Measurements from ENCODE around the gene GPX2. TPM values are rescaled to one million over a fixed set of nuclear protein-coding genes. Genes with fewer than 3 reads are reported as not detected.

GPX2 gene
- 1 to 10 TPM in 3 of 8 experiments, under 1 TPM in 4, not detected in 1; 0.50 to 1.8 (median 0.92) TPM for total RNA-seq

DNA sequence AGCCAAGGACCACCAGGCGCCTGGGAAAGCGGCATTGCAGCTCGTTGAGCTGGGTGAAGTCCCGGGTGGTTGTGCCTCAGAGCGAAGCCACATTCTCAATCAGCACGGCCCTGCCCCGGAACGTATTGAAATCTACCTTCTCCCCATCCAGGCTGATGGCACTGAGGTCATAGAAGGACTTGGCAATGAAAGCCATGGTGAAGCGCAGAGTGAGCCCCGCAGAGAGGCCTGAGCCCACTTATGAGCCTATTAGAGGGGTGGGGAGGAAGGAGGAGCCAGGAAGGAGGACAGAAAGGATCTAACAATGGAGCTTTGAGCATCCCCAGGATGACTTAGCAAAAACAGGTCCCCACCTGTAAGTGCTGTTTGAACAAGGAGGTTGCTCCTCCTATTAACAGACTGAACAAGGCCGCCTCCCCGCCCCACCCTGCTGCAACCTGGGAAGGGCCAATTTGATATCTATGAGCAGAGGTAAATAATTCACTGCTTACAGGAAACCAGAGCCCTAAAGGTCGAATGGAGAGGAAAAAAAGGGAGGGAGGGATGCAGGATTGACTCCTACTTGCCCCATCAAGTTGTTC is at the start of gene GPX2:
Gene GPX2, minus strand, starts transcription at position 215 of the 581 bp plus-strand sequence. Its CDS starts 19 bp downstream, at position 196.
- no peak within 1 kb of the TSS for H3K27ac ChIP-seq
- H3K4me3 ChIP-seq, result no peak within 1 kb of the TSS
- WGBS, 10 experiments, result 0 to 94% (median 81%) methylated on average over 1 to 10 of the region's 13 CpGs; no CpG with 5 or more reads in 3 of the 10 experiments
- ATAC-seq (replicated peaks in 6 of 8), result no peak
- in situ Hi-C loops (cut with MboI; ENCODE audit: low pct_unique_long_range_greater_than_20kb in 2 of 9, low sequenced_read_pairs in 9 of 9, unreplicated experiment in 9 of 9), result no loop called here
- H3K4me1 ChIP-seq (replicated peaks in 1 of 2), result peaks cover 0 to 6% of the 10 kb centered on the region in 2 donors

DNA sequence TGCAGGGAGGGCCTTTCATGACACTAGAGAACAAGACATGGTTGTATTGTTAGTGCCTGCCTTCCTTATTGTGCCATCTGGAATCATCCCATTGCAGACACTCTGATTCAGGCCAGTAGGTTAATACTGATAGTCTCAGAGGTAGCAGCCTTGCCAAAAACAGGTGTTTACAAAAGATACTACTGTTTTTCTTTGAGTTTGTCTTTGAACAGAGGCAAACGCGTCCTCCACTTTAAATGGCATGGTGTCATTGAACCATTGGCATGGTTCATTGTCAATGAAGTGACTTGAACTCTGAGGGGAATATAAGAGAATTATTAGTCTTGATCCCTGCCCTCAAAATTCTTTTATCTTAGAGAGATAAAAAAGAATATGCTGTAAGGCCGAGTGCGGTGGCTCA is 48.4 kb upstream of the GPX2 start:
- WGBS, 10 experiments, result 90 to 100% (median 100%) methylated on average over 1 to 4 of the region's 4 CpGs; no CpG with 5 or more reads in 5 of the 10 experiments
- in situ Hi-C loops (cut with MboI; ENCODE audit: low pct_unique_long_range_greater_than_20kb in 2 of 9, low sequenced_read_pairs in 9 of 9, unreplicated experiment in 9 of 9), result no loop called here
- ATAC-seq (replicated peaks in 6 of 8), result no peak
- Histone ChIP-seq H3K4me3 (no peak overlapping the region), H3K27ac (no peak overlapping the region), H3K4me1 (replicated peaks in 1 of 2) (peaks cover 6 to 7% of the 10 kb centered on the region in 2 donors)

DNA sequence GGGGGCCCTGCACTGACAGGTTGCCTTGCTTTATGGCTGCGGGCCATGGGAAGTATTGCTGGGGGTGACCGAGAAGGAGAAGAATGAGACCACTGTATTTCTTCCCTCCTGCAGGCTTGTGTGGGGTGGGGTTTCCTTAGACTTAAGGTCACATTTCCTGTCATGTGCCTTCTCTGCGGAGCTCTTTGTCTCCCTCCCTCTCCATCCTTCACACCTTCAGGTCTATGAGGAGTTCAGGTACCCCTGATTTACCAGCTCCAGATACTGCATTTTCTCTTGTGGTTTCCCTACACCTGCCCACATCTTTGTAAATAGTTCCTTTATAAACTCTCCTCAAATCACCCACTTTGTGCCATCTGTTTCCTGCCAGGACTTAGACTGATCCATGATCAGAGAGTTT is 47.8 kb upstream of the GPX2 start:
- Histone ChIP-seq H3K27ac (no peak overlapping the region), H3K4me3 (no peak overlapping the region), H3K4me1 (replicated peaks in 1 of 2) (peaks cover 6 to 7% of the 10 kb centered on the region in 2 donors)
- ATAC-seq (replicated peaks in 6 of 8), result no peak
- 93 to 100% methylated on average over 1 to 2 of the region's 3 CpGs; no CpG with 5 or more reads in 8 of the 10 experiments for WGBS, 10 experiments
- in situ Hi-C loops (cut with MboI; ENCODE audit: low pct_unique_long_range_greater_than_20kb in 2 of 9, low sequenced_read_pairs in 9 of 9, unreplicated experiment in 9 of 9), result no loop called here

DNA sequence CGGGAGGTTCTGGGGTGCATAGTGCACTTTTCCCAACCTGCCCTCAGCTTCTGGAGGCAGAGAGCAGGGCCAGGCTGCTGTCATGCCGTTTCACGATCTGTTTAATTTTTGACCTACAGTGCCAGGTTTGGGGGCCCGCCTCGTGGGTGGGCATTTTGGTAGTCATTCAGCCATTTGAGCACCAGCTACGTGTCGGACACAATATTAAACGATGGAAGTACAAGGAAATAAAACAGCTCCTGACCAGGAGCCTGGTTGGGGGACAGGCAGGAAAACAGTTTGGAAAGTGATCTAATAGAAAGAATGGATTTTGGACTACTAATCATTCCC is 44.9 kb upstream of the GPX2 start:
- in situ Hi-C loops (cut with MboI; ENCODE audit: low pct_unique_long_range_greater_than_20kb in 2 of 9, low sequenced_read_pairs in 9 of 9, unreplicated experiment in 9 of 9), result no loop called here
- no peak for ATAC-seq (replicated peaks in 6 of 8)

DNA sequence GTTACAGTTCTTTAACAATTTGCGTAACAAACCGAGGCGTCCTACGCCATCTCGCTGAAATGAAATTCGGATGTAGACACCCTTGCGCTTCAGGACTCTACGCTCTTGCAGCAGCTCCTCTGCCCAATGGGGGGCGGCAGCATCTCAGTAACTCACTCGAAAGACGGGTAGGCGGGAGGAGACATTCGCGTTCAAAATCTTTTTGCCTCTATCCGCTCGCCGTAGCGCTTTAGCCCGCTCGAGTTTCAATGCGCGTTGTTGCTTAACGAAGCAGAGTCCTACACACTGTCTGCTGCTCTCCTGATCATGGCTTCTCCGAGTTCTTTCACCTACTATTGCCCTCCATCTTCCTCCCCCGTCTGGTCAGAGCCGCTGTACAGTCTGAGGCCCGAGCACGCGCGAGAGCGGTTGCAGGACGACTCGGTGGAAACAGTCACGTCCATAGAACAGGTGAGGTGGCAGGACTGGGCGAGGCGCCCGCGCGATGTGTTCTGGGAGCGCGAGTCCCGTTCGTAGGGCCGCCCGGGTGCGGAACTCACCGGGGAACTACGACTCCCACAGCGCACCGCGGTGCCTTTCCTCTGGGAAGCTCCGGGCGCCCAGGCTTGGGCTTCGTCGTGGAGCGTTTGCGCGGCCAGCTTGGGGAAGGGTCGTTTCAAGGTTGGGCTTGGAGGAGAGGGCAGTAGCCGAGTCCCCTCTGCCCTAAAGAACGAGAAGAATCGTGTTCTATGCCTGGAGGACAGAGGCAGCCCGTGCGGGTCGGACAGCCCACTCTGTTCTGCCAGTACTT is 44.3 kb upstream of the GPX2 start, which contains the start of gene FNTB:
Gene FNTB, plus strand, starts transcription at position 248 of the 790 bp plus-strand sequence. Its CDS starts 59 bp downstream, at position 307.
- H3K4me3 ChIP-seq, result peak within 1 kb of the TSS; percentile 53 to 83 (median 78)
- H3K27ac ChIP-seq, result peak within 1 kb of the TSS; percentile 88 to 95
- H3K4me1 ChIP-seq (replicated peaks in 1 of 2), result peaks cover 6 to 7% of the 10 kb centered on the region in 2 donors
- in situ Hi-C loops (cut with MboI; ENCODE audit: low pct_unique_long_range_greater_than_20kb in 2 of 9, low sequenced_read_pairs in 9 of 9, unreplicated experiment in 9 of 9), result no loop called here
- WGBS, 10 experiments, result 0 to 2% (median 0%) methylated on average over 2 to 30 of the region's 65 CpGs; no CpG with 5 or more reads in 1 of the 10 experiments
- ATAC-seq (replicated peaks in 6 of 8), result peak; percentile 97 to 99 (median 98)

More for the DNA sequence above, 44.9 kb upstream of the GPX2 start:
- Histone ChIP-seq H3K4me1 (replicated peaks in 1 of 2) (peaks cover 6 to 7% of the 10 kb centered on the region in 2 donors), H3K27ac (peak overlapping the region; percentile 88 to 95), H3K4me3 (peak overlapping the region; percentile 53 to 83 (median 78))
- 0 to 15% (median 0%) methylated on average over 1 to 6 of the region's 8 CpGs for WGBS, 10 experiments

DNA sequence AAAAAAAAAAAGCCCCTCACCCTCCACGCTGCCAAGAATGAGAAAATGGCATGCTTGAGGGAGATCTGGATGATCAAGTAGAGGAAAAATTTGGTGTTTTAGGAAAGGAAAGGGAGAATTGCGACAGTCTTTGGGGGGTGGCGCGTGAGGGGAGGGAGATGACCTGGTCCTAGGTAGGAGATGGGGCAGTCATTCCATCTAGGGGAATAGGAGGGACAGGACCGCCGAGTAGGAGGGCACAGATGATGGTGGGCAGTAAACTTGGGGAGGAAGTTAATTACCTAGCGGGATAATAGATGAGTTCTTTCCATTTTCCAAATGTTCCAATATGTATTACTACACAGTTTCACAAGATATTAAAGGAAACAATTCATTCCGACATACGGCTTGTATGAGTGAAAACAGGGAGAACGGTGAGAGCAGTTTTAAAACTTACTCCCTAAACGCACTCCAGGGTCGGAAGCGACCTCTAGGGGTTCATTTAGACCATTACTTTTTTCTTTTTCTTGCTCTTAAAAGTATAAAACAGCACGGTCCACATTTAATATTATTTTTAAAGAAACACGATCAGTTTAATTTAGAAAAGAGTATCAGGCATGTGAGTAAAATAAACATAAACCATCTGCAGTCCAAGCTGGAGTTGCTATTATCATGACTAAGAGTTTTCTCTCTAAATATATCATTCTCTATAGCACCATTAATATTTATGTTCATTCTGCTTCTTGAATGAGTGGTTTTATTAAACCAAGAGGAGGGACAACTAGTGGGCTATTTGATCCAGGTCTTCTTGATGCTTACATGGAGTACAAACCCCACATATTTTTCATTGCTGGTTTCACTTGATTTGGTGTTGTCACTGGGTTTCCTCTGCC is 41.1 kb upstream of the GPX2 start:
- H3K4me1 ChIP-seq (replicated peaks in 1 of 2), result peaks cover 6 to 10% of the 10 kb centered on the region in 2 donors
- in situ Hi-C loops (cut with MboI; ENCODE audit: low pct_unique_long_range_greater_than_20kb in 2 of 9, low sequenced_read_pairs in 9 of 9, unreplicated experiment in 9 of 9), result no loop called here
- no peak overlapping the region for H3K4me3 ChIP-seq
- 0 to 50% (median 10%) methylated on average over 2 to 15 of the region's 15 CpGs for WGBS, 10 experiments
- ATAC-seq (replicated peaks in 6 of 8), result no peak
- no peak overlapping the region for H3K27ac ChIP-seq

DNA sequence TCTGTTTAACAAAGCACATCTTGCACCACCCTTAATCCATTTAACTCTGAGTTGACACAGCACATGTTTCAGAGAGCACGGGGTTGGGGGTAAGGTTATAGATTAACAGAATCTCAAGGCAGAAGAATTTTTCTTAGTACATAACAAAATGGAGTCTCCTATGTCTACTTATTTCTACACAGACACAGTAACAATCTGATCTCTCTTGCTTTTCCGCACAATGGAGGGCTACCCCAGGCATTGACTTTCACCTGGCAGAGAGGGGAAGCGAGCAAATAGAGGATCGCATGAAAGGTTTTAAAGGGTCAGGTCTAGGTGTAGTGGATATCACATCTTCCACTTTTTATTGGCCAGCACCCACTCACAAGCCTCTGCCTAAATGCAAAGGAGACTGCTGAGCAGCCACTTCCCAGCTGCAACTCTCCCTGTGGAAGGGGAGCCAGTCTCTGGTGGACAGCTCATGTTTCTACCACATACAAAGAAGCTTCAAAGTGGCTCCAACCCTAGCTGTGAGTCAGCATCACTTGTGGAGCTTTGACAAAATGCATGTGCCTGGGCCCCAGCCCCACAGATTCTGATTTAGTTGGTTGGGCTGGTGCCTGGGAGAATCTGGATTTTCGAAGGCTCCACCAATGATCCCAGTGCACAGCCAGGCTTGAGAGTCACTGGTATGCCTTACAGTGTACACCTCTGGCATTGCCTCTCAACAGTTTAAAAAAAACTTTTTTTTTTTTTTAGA is 37.0 kb upstream of the GPX2 start:
- Histone ChIP-seq H3K4me3 (no peak overlapping the region), H3K4me1 (replicated peaks in 1 of 2) (peaks cover 0 to 3% of the 10 kb centered on the region in 2 donors), H3K27ac (no peak overlapping the region)
- in situ Hi-C loops (cut with MboI; ENCODE audit: low pct_unique_long_range_greater_than_20kb in 2 of 9, low sequenced_read_pairs in 9 of 9, unreplicated experiment in 9 of 9), result no loop called here
- peak in 5 of 8 experiments; percentile 32 to 91 (median 45) for ATAC-seq (replicated peaks in 6 of 8)
- WGBS, 10 experiments, result 0 to 100% (median 85%) methylated on average over 1 to 4 of the region's 5 CpGs; no CpG with 5 or more reads in 7 of the 10 experiments

DNA sequence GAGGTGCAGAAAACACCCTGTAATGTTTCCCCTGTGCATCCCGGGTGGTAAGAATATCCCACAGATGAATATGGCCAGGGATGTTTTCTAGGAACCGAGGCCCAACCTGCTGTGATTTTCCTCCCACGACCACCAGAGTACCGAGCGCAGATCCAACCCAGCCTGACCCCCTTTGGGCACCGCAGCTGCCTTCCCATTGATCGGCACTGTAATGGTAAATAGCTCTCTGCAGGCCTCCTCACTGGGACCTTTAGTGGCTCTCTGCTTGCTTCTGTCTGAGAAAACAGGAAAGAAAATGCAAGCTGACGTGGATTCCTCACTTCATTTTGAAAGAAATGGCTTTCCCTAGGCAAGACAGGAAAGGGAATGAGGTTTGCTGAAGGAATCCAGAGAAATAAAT is 32.0 kb upstream of the GPX2 start:
- Histone ChIP-seq H3K4me1 (replicated peaks in 1 of 2) (peaks cover 7 to 12% of the 10 kb centered on the region in 2 donors), H3K27ac (no peak overlapping the region), H3K4me3 (no peak overlapping the region)
- WGBS, 10 experiments, result 33 to 100% (median 60%) methylated on average over 1 to 6 of the region's 8 CpGs; no CpG with 5 or more reads in 3 of the 10 experiments
- no peak for ATAC-seq (replicated peaks in 6 of 8)
- in situ Hi-C loops (cut with MboI; ENCODE audit: low pct_unique_long_range_greater_than_20kb in 2 of 9, low sequenced_read_pairs in 9 of 9, unreplicated experiment in 9 of 9), result no loop called here

DNA sequence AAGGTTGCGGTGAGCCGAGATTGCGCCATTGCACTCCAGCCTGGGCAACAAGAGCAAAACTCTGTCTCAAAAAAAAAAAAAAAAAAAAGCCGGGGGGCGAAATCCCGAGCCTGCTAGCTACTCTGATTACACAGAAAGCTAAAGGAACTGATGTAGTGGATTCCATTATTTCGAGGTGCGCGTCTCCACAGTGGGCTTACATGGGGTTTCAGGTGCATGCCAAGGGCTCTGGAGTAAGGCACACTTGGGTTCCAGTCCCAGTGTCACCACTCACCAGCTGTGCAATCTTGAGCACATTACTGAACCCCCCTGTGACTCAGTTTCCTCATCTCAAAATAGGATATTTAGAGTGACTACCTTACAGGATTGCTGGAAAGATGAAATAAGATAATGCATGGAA is 31.3 kb upstream of the GPX2 start:
- 83 to 100% (median 97%) methylated on average over 1 to 7 of the region's 9 CpGs; no CpG with 5 or more reads in 2 of the 10 experiments for WGBS, 10 experiments
- Histone ChIP-seq H3K4me1 (replicated peaks in 1 of 2) (peaks cover 7 to 9% of the 10 kb centered on the region in 2 donors), H3K4me3 (no peak overlapping the region), H3K27ac (no peak overlapping the region)
- ATAC-seq (replicated peaks in 6 of 8), result no peak
- in situ Hi-C loops (cut with MboI; ENCODE audit: low pct_unique_long_range_greater_than_20kb in 2 of 9, low sequenced_read_pairs in 9 of 9, unreplicated experiment in 9 of 9), result no loop called here

DNA sequence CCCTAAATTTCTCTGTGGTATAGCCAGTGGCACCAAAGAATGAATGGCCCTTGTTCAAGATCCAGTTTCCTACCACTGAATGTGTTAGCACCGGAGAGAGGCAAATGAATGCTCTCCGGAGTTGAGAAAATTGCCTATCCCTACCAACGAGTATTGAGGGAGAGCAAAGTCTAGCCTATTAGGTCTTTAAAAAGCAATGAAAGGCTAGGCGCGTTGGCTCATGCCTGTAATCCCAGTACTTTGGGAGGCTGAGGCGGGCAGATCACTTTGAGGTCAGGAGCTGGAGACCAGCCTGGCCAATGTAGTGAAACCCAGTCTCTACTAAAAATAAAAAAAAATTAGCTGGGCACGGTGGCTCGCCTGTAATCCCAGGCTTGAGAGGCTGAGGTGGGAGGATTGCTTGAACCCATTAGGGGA is 30.5 kb upstream of the GPX2 start:
- Histone ChIP-seq H3K27ac (no peak overlapping the region), H3K4me1 (replicated peaks in 1 of 2) (peaks cover 7 to 9% of the 10 kb centered on the region in 2 donors), H3K4me3 (peak overlapping the region in 1 of 5 donors; percentile 57)
- in situ Hi-C loops (cut with MboI; ENCODE audit: low pct_unique_long_range_greater_than_20kb in 2 of 9, low sequenced_read_pairs in 9 of 9, unreplicated experiment in 9 of 9), result no loop called here
- WGBS, 10 experiments, result 69 to 92% (median 84%) methylated on average over 2 to 7 of the region's 8 CpGs; no CpG with 5 or more reads in 2 of the 10 experiments
- ATAC-seq (replicated peaks in 6 of 8), result no peak

DNA sequence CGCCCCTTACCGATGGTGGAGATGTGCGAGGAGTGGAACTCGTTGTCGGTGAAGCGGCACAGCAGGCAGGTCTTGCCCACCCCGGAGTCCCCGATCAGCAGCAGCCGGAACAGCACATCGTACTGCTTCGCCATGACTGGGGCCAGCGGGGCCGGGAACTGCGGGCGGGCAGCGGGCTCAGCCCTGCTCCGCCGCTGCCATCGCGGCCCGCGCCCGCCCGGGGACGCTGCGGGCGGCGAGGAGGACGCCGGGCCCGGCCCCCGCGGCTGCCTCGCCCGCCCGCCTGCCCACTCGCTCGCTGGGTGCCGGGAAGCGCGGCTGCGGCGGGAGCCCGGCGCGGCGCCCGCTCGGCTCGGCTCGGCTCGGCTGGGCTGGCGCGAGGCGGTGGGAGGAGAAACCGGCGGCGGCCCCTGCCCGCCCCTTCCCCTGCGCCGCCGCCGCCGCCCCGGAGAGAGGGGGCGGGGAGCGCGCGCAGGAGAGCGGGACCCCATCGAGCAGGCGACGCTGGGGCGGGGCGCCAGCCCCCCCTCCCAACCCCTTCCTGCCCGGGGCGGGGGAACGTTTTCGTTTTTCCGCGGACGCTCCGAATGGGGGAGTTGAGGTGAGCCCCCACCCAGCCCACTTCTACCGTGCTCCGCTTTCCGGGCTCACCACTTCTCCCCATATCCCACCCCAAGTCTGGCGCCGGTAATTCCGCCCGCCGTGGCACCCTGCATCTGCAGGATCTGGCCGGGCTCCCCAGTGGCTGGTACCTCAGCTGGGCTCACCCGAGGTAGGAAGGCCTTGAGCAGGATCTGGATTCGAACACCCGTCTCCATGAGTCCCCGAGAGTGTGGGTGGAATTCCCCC is 29.6 kb upstream of the GPX2 start, which contains the start of gene RAB15:
Gene RAB15, minus strand, starts transcription at position 394 of the 849 bp plus-strand sequence. Its CDS starts 260 bp downstream, at position 134.
- in situ Hi-C loops (cut with MboI; ENCODE audit: low pct_unique_long_range_greater_than_20kb in 2 of 9, low sequenced_read_pairs in 9 of 9, unreplicated experiment in 9 of 9), result no loop called here
- peak within 1 kb of the TSS; percentile 57 to 79 (median 68) for H3K4me3 ChIP-seq
- H3K27ac ChIP-seq, result peak within 1 kb of the TSS; percentile 6 to 7
- peak; percentile 84 to 96 (median 86) for ATAC-seq (replicated peaks in 6 of 8)
- peaks cover 7 to 9% of the 10 kb centered on the region in 2 donors for H3K4me1 ChIP-seq (replicated peaks in 1 of 2)
- no CpG with 5 or more reads among the region's 96 CpGs for WGBS, 10 experiments

All from motor neuron (in vitro differentiated cells).